Stimulated activated CD4-positive, alpha-beta T cell treated with anti-CD3 and anti-CD28 coated beads, Interleukin-4, amount 100 ng/mL, for 1 hour (primary cell): ENCODE results near the gene PLK3.
"Not testable (repeated sequence)": the region's sequence is repeated elsewhere in the genome, so short reads cannot be mapped to it uniquely, and the experiment has no call there.

Experiments
- DNase-seq: peaks from one replicate; pipeline ENCODE4 v3.0.0-alpha.2; 2020

PLK3 gene

GRCh38 chr1:44799770-44800584 is at the start of gene PLK3:
PLK3 (plus strand) TSS chr1:44800377; CDS start chr1:44800464, 87 bp downstream.
- DNase-seq = peak; percentile 97

DNA sequence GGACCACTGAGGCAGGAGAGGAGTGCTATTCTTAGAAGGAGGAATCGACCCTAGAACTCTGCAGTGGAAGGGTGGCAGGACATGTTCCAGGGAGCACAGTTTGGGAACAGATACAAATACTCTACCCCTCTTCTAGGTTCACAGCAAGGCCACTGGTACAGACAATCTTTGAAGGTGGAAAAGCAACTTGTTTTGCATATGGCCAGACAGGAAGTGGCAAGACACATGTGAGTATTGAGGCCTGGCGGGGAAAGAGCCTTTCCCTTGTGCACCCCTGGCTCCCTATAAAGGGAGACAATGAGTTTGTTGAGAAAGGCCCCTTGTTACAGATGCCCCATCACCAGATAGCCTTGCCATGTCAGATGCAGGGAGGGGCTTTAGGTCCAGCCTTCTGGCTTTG is 42.8 kb upstream of the PLK3 start:
- DNase-seq = no peak

DNA sequence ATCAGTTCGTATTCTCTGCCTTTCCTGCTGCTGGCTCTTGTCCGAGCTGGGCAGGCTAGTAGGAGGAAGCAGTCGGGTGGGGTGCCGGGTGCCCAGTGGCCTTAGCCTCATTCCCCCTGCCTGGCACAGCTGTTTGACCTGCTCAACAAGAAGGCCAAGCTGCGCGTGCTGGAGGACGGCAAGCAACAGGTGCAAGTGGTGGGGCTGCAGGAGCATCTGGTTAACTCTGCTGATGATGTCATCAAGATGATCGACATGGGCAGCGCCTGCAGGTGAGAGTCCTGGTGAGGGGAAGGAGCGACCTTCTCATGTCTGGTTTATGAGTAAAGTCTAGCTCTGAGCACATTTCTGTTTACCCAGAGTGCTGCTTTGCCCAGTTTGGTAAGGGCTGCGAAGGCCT is 41.1 kb upstream of the PLK3 start:
- no peak for DNase-seq

GRCh38 chr1:44760876-44761275 is 39.3 kb upstream of the PLK3 start:
- no peak for DNase-seq

DNA sequence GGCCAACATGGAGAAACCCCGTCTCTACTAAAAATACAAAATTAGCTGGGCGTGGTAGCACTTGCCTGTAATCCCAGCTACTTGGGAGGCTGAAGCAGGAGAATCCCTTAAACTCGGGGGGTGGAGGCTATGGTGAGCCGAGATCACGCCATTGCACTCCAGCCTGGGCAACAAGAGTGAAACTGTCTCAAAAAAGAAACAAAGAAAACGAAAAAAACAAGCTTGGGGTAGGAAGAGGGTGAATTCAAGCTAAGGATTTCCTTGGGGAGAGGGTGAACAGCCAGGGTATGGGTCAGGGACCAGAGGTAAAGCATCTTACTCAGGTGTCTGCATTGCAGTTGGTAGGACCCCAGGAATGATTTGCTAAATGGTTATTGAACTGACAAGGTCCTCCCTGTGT is 33.8 kb upstream of the PLK3 start:
- not testable (repeated sequence) for DNase-seq

GRCh38 chr1:44775078-44775929 is 24.9 kb upstream of the PLK3 start, which contains the start of gene RPS8:
RPS8 (plus strand) TSS chr1:44775540; CDS start chr1:44775597, 57 bp downstream.
- DNase-seq = peak; percentile 86

GRCh38 chr1:44775930-44776729 is 24.0 kb upstream of the PLK3 start:
- DNase-seq = peak; percentile 51

DNA sequence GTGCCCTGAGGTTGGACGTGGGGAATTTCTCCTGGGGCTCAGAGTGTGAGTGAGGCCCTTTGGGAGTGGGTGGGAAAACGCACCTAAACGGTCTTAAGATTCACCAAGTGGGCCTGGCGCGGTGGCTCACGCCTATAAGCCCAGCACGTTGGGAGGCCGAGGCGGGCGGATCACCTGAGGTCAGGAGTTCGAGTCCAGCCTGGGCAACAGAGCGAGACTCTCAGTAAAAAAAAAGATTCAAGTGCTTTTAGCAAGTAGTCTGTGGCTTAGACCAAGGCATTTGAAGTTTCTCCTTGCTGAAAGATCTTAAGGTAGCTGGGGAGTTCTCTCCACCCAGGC is 23.5 kb upstream of the PLK3 start:
- no peak for DNase-seq

- DNase-seq = no peak
These were observed 22.6 kb upstream of the PLK3 start for GRCh38 chr1:44777547-44777946.

DNA sequence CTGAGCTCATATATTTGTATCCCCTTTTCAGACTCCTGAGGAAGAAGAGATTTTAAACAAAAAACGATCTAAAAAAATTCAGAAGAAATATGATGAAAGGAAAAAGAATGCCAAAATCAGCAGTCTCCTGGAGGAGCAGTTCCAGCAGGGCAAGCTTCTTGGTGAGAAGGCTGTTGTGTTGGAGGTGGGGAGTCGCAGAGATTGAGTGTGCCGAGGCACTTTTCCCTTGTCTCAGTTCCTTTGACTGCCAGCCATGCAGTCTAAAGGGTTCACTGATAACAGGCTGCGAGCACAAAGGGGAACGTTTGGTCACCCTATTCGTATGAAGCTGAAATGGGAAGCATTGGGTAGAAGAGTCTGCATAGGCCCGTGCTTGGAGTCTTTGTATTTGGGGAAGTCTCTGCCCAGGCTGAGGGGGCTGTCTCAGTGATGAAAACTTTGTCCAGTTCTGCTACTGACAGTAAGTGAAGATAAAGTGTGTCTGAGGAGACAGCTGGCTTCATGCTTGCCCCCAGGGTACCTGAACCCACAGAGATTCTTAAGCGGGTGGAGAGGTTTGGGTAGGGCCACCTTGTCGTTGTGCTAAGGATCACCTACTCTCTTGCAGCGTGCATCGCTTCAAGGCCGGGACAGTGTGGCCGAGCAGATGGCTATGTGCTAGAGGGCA is 22.1 kb upstream of the PLK3 start:
- no peak for DNase-seq

DNA sequence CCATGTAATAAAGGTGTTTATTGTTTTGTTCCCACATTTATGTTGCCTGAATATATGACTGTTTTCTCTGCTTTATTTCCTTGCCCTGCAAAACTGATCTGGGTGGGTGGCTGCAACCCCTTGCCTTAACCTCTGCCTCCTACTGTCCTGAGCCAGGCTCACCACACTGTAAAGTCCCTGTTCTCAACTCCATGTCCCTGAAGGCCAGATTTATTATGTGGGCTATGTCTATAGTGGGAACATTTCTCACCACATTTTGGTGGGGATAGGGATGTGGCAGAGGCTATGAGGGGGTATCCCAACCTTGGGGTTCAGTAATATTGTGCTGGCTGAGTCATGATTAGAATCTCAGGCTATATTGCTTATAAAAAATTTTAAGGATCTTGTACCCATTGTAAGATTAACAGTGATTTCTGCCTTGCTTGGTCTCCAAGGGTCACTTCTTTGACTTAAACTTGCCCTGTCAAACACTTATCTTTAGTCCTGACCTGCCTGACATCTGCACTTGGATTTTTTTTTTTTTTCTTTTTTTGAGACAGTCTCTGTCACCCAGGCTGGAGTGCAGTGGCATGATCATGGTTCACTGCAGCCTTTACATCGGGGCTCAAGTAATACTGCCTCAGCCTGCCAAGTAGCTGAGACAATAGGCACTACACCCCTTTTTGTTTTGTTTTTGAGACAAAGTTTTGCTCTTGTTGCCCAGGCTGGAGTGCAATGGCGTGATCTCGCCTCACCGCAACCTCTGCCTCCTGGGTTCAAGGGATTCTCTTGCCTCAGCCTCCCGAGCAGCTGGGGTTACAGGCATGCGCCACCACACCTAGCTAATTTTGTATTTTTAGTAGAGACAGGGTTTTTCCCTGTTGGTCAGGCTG is 21.2 kb upstream of the PLK3 start:
- DNase-seq = no peak

DNA sequence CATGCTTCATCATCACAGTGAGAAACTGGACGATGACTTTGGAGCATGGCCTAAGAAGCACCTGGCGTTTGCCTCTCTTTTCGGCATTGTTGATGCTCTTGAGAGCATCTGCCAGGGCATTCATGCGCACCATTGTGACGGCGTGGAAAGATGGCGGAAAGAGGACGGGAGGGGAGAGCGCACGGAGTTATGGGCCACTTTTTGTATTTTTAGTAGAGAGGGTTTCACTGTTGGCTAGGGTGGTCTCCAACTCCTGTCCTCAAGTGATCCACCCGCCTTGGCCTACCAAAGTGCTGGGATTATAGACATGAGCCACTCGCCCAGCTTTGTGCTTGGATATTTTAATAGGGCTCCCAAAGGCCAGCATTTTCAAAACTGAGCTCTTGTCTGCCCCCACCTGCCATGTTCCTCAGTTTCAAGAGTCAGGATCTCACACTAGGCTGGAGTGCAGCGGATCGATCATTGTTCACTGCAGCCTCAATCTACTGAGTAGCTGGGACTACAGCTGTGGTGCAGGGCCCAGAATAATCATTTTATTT is 19.5 kb upstream of the PLK3 start:
- no peak for DNase-seq

DNA sequence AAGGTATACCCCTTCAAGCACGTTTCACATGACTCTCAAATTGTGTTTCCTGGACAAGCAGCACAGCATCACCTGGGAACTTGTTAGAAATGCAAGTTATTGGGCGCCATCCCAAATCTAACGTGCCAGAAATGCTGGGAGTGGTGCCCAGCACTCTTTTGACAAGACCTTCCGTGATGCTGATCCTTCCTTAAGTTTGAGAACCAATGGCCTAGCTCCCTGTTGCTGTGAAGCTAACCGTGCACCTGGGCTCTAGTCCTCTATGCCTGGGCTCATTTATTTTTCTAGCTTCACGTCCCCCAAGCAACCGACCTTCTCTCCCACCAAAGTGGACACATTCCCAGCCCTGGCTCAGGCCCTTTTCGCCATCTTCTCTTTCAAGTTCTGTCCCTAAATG is 16.5 kb upstream of the PLK3 start:
- DNase-seq = no peak

GRCh38 chr1:44784094-44785028 is 15.8 kb upstream of the PLK3 start:
- DNase-seq = peak; percentile 42

GRCh38 chr1:44785029-44785380 is 15.2 kb upstream of the PLK3 start:
- DNase-seq = no peak

DNA sequence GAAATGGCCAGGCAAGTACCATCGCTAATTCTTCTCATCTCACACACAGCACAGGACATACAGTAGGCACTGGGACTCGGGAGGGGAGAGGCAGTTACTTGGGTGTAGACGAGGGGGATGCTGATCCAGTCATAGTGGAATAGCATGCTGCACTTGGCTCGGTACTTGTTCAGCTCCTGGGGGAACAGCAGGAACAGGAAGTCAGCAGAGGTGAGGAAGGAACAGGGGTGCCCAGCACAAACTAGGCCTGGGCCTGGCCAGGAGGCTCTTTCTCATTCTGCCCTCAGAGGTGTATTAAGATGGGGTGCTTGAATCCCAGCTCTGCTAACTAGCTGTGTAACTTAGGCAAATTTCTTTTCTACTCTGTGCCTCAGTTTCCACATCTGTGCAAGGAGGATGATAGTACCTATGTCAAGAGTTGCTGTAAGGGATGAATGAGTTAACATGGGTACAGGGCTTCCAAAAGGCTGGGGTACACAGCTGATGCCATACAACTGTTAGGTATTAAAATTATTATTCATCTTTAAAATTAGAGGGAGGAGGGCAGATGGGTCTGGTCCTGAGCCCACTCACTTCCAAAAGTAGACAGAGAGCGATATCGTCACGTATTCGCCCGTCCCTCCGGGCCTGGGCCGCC is 14.6 kb upstream of the PLK3 start:
- DNase-seq = no peak

GRCh38 chr1:44786138-44786840 is 13.9 kb upstream of the PLK3 start:
- DNase-seq = peak; percentile 81

- no peak for DNase-seq
These were observed 13.2 kb upstream of the PLK3 start for GRCh38 chr1:44786841-44787426.

DNA sequence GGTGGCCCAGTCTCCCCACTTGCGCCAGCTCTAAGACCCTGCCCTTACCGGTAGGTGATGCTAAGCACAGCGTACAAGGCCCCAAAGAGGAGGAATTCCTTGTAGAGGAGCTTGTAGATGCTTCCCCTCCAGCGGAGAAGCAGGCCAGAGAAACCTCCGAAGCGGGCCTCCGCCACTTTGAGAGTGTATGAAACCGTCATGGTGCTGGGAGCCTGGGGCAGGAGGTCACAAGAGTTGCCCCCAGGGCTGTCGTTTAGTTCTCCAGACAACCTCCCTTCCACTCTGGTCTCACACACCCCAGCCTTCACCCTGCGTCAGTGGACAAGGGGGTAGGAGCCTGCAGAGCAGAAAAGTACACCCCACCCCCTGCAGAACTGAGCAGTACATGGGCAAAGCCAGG is 12.7 kb upstream of the PLK3 start:
- no peak for DNase-seq
